LNCAP (cell line): Measurements from ENCODE around the gene STUM.

Source experiments
- TF ChIP-seq, protein P1 (sequence below): fragments of 450-650 bp; IDR thresholded peaks from 2 replicates; pipeline ENCODE4 v1.5.1; 2017; ENCODE audit warnings: mild to moderate bottlenecking

The STUM gene

DNA sequence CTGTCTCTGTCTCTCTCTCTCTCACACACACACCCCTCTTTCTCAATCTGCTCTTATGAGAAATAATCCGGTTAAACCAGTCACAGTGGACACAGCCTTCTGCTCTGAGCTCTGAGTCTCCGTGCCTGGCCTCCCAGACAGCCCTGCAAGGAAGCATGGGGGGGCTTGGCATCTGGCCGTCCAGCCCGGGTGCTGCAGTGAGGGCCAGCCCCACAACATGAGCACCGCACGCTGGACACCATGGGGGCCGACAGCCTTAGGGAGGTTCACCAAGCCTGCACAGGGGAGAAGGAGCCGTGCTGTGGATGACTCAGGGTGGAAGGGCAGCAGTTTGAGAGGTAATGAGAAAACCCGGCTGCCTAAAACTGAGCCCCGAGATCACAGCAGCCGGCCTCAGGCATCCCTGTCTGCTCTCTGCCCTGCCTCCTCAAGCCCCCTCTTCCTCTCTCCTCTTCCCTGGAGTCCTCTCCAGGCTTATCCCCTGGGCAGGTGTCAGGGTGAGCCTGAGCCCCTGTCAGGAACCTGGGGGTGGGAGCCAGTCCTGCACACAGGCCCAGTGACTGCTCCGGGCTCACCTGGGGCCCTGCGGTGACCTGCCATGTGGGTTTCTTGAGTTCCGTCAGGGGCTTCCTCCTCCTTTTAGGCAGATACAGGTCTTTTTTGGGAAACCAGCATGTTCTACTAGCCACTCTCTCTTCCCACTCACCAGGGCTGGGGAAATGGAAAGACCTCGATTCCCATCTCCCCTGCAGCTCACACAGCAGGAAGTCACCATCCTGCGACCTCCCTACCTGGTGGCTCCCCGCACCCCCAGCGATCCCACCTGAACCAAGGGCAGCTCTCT lies 97.7 kb downstream of the STUM start:
- TF ChIP-seq, protein P1, sequence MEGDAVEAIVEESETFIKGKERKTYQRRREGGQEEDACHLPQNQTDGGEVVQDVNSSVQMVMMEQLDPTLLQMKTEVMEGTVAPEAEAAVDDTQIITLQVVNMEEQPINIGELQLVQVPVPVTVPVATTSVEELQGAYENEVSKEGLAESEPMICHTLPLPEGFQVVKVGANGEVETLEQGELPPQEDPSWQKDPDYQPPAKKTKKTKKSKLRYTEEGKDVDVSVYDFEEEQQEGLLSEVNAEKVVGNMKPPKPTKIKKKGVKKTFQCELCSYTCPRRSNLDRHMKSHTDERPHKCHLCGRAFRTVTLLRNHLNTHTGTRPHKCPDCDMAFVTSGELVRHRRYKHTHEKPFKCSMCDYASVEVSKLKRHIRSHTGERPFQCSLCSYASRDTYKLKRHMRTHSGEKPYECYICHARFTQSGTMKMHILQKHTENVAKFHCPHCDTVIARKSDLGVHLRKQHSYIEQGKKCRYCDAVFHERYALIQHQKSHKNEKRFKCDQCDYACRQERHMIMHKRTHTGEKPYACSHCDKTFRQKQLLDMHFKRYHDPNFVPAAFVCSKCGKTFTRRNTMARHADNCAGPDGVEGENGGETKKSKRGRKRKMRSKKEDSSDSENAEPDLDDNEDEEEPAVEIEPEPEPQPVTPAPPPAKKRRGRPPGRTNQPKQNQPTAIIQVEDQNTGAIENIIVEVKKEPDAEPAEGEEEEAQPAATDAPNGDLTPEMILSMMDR = no peak

GRCh38 chr1:226646870-226647449 lies 98.4 kb downstream of the STUM start:
- TF ChIP-seq, protein P1 = no peak

DNA sequence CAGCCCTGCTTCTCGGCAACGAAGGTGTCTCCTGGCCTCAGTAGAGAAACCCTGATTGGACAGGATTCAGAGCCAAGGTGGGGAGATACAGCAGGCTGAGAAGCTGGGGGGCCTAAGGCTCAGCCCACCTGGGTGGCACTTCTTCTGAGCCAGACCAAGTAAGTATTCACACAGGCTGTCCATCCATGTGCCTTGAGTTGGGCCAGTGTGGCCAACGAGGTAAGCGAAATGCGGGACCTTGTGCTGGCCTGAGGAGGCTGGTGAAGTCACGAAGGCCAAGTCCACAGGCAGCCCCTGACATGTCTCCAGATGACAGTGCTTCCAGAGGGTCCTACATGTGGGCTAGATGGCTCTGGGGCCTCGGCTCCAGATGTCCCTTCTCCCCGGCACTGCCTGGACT lies 99.2 kb downstream of the STUM start:
- TF ChIP-seq, protein P1 = no peak

GRCh38 chr1:226648421-226648820 lies 99.9 kb downstream of the STUM start:
- TF ChIP-seq, protein P1 = no peak

DNA sequence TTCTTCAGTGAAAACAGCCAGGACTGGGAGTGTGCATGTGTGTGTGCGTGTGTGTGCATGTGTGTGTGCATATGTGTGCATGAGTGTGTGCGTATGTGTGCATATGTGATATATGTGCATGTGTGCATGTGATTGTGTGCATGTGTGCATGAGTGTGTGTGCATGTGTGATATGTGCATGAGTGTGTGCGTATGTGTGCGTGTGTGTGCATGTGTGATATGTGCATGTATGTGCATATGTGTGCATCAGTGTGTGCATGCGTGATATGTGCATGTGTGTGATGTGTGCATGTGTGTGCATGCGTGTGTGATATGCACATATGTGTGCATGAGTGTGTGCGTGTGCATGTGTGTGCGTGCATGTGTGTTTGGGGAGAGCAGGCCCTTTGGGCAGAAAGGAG lies 100.7 kb downstream of the STUM start:
- TF ChIP-seq, protein P1 = no peak

DNA sequence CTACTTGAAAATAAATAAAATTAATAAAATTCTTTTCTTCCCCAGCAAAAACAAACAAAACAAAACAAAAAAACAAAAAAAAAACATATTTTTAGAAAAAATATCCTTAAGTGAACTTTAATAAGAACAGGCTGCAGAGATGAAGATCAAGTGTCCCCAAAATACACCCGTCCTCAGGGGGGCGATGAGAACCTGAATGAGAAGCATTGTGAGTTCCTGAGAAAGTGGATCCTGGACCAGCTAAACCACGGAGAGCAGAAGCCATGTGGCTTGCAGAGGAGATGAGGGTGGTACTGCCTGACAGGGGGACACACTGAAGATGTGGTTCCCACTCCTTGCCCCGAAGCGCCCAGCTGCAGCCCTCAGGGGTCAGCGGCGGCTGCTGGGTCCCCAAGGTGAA lies 101.2 kb downstream of the STUM start:
- TF ChIP-seq, protein P1 = 0 out of 2 replicates have a peak, but pooled peaks have one; percentile 34

GRCh38 chr1:226650236-226650841 lies 101.8 kb downstream of the STUM start:
- TF ChIP-seq, protein P1 = no peak
